Nephron (organoid): ENCODE data around the gene LPA.
"Not testable (repeated sequence)": the region's sequence is repeated elsewhere in the genome, so short reads cannot be mapped to it uniquely, and the experiment has no call there.

Source experiments
- H3K27ac Mint-ChIP-seq, 3 experiments: 2 replicates each; pipeline ENCODE4 v1.8.0; 2020; ENCODE audit warnings: mixed read lengths in 3 of 3, mild to moderate bottlenecking in 2 of 3, moderate library complexity in 1 of 3
- H3K27me3 Mint-ChIP-seq: 2 replicates; pipeline ENCODE4 v1.8.0; 2021; ENCODE audit warnings: low read depth, mild to moderate bottlenecking, moderate library complexity, mixed read lengths
- H3K36me3 Mint-ChIP-seq: 2 replicates; pipeline ENCODE4 v1.8.0; 2020; ENCODE audit warnings: low read depth, mixed read lengths
- H3K4me1 Mint-ChIP-seq: 2 replicates; pipeline ENCODE4 v1.8.0; 2020; ENCODE audit warnings: mixed read lengths
- H3K4me3 Mint-ChIP-seq, 3 experiments: 2 replicates each; pipeline ENCODE4 v1.8.0; 2020; ENCODE audit warnings: mild to moderate bottlenecking in 3 of 3, mixed read lengths in 3 of 3, moderate library complexity in 2 of 3
- H3K9me3 Mint-ChIP-seq: 2 replicates; pipeline ENCODE4 v1.8.0; 2020; ENCODE audit warnings: mixed read lengths
- CTCF ChIP-seq, 3 experiments: fragments of 200-600 bp; sonication (generic); IDR thresholded peaks; one replicate each; pipeline ENCODE4 v1.5.0; 2021; ENCODE audit warnings: antibody characterized with exemption in 3 of 3; ENCODE audit not compliant: unreplicated experiment in 3 of 3

The LPA gene

GRCh38 chr6:160586374-160586773 lies 77.7 kb downstream of the LPA start:
- H3K36me3 Mint-ChIP-seq, result no peaks in the 10 kb centered on the region
- H3K9me3 Mint-ChIP-seq, result peaks cover 16% of the 10 kb centered on the region
- peaks cover 4% of the 10 kb centered on the region for H3K27me3 Mint-ChIP-seq
- H3K4me3 Mint-ChIP-seq, result no peak overlapping the region
- H3K27ac Mint-ChIP-seq, result no peak overlapping the region
- H3K4me1 Mint-ChIP-seq, result no peaks in the 10 kb centered on the region
- no peak for TF ChIP-seq CTCF (IDR thresholded peaks at IDR 0.05; ENCODE audit: unreplicated experiment in 3 of 3)

- Mint-ChIP-seq H3K4me3 (no peak overlapping the region), H3K9me3 (peaks cover 13% of the 10 kb centered on the region), H3K36me3 (no peaks in the 10 kb centered on the region), H3K27me3 (peaks cover 4% of the 10 kb centered on the region), H3K27ac (no peak overlapping the region), H3K4me1 (no peaks in the 10 kb centered on the region)
- TF ChIP-seq CTCF (IDR thresholded peaks at IDR 0.05; ENCODE audit: unreplicated experiment in 3 of 3), result no peak
Measured at GRCh38 chr6:160583794-160584193, 80.3 kb downstream of the LPA start.

- H3K4me1 Mint-ChIP-seq, result no peaks in the 10 kb centered on the region
- TF ChIP-seq CTCF (IDR thresholded peaks at IDR 0.05; ENCODE audit: unreplicated experiment in 3 of 3), result no peak
- H3K27ac Mint-ChIP-seq, result no peak overlapping the region
- H3K9me3 Mint-ChIP-seq, result peaks cover 11% of the 10 kb centered on the region
- peaks cover 4% of the 10 kb centered on the region for H3K27me3 Mint-ChIP-seq
- no peaks in the 10 kb centered on the region for H3K36me3 Mint-ChIP-seq
- no peak overlapping the region for H3K4me3 Mint-ChIP-seq
Measured at GRCh38 chr6:160581406-160581805, 82.7 kb downstream of the LPA start.

GRCh38 chr6:160578515-160578914 lies 85.6 kb downstream of the LPA start:
- not testable (repeated sequence) for H3K27me3 Mint-ChIP-seq, H3K4me1 Mint-ChIP-seq, H3K4me3 Mint-ChIP-seq, H3K36me3 Mint-ChIP-seq, H3K27ac Mint-ChIP-seq
- peaks cover 11% of the 10 kb centered on the region for H3K9me3 Mint-ChIP-seq

- Mint-ChIP-seq H3K27ac (no peak overlapping the region), H3K36me3 (no peaks in the 10 kb centered on the region), H3K27me3 (peaks cover 3% of the 10 kb centered on the region), H3K4me1 (no peaks in the 10 kb centered on the region), H3K4me3 (no peak overlapping the region), H3K9me3 (peaks cover 26% of the 10 kb centered on the region)
- no peak for TF ChIP-seq CTCF (IDR thresholded peaks at IDR 0.05; ENCODE audit: unreplicated experiment in 3 of 3)
Measured at GRCh38 chr6:160573943-160574342, 90.1 kb downstream of the LPA start.

- H3K4me1 Mint-ChIP-seq, result not testable (repeated sequence)
Measured at GRCh38 chr6:160571201-160571600, 92.9 kb downstream of the LPA start.

GRCh38 chr6:160544802-160545201 lies 119.3 kb downstream of the LPA start:
- no peak for TF ChIP-seq CTCF (IDR thresholded peaks at IDR 0.05; ENCODE audit: unreplicated experiment in 3 of 3)
- Mint-ChIP-seq H3K4me1 (no peaks in the 10 kb centered on the region), H3K27me3 (peaks cover 23% of the 10 kb centered on the region), H3K27ac (no peak overlapping the region), H3K4me3 (no peak overlapping the region), H3K36me3 (no peaks in the 10 kb centered on the region), H3K9me3 (peaks cover 6% of the 10 kb centered on the region)

More at GRCh38 chr6:160571201-160571600, 92.9 kb downstream of the LPA start:
- H3K27ac Mint-ChIP-seq, H3K27me3 Mint-ChIP-seq, H3K36me3 Mint-ChIP-seq, H3K4me3 Mint-ChIP-seq: not testable (repeated sequence)
- H3K9me3 Mint-ChIP-seq, result peaks cover 26% of the 10 kb centered on the region
